Measurements from ENCODE around the gene MTA1. TPM values are rescaled to one million over a fixed set of nuclear protein-coding genes. Genes with fewer than 3 reads are reported as not detected.
A peak's percentile ranks its signal among the peaks of the same experiment; 100 is the strongest.

The MTA1 gene
- total RNA-seq, 1 donor from 2014 or later, result 192 TPM

DNA sequence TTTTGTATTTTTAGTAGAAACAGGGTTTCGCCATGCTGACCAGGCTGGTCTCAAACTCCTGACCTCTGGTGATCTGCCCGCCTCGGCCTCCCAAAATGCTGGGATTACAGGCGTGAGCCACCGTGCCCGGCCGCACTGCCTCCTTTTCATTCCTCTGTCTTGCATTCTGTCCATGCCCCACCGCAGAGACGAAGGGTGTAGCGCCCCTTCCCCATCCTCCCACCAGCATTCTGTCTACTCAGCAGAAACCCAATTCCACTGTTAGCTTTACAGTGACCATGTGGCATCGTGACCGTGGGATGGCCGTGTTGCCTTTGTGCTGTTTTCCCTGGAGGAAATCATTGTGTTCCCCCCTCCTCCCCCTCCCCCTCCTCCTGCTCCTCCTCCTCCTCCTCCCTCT is 11.0 kb upstream of the MTA1 start:
- Histone ChIP-seq H3K4me1 (peaks cover 19% of the 10 kb centered on the region), H3K4me3 (no peak overlapping the region), H3K9me3 (replicated peaks) (peaks cover 18% of the 10 kb centered on the region), H3K27me3 (ENCODE audit: low read depth) (peaks cover 32% of the 10 kb centered on the region), H3K36me3 (no peaks in the 10 kb centered on the region), H3K27ac (replicated peaks) (no peak overlapping the region)
- DNase-seq, result no peak
- intact Hi-C loops (cut with micrococcal nuclease), result no loop called here
- TF ChIP-seq, protein P1, sequence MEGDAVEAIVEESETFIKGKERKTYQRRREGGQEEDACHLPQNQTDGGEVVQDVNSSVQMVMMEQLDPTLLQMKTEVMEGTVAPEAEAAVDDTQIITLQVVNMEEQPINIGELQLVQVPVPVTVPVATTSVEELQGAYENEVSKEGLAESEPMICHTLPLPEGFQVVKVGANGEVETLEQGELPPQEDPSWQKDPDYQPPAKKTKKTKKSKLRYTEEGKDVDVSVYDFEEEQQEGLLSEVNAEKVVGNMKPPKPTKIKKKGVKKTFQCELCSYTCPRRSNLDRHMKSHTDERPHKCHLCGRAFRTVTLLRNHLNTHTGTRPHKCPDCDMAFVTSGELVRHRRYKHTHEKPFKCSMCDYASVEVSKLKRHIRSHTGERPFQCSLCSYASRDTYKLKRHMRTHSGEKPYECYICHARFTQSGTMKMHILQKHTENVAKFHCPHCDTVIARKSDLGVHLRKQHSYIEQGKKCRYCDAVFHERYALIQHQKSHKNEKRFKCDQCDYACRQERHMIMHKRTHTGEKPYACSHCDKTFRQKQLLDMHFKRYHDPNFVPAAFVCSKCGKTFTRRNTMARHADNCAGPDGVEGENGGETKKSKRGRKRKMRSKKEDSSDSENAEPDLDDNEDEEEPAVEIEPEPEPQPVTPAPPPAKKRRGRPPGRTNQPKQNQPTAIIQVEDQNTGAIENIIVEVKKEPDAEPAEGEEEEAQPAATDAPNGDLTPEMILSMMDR (IDR thresholded peaks at IDR 0.05; ENCODE audit: borderline replicate concordance), result no peak

DNA sequence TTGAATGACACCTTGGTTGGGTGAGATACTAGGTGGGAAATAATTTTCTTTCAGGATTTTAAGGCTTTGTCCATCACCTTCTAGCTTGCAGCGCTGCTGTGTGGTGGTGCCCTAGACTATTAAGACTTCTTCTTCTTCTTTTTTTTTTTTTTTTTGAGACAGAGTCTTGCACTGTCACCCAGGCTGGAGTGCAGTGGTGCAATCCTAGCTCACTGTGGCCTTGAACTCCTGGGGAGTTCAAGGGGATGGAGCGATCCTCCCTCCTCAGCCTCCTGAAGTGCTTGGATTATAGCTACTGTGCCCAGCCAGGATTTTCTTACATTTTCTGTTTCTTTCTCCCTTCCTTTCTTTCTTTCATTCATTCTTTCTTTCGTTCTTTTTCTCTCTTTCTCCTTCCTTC is 10.3 kb upstream of the MTA1 start:
- Histone ChIP-seq H3K4me1 (peaks cover 25% of the 10 kb centered on the region), H3K9me3 (replicated peaks) (peaks cover 10% of the 10 kb centered on the region), H3K27ac (replicated peaks) (no peak overlapping the region), H3K27me3 (ENCODE audit: low read depth) (peaks cover 32% of the 10 kb centered on the region), H3K36me3 (no peaks in the 10 kb centered on the region), H3K4me3 (no peak overlapping the region)
- intact Hi-C loops (cut with micrococcal nuclease), result no loop called here
- no peak for DNase-seq
- TF ChIP-seq, protein P1 (IDR thresholded peaks at IDR 0.05; ENCODE audit: borderline replicate concordance), result no peak

DNA sequence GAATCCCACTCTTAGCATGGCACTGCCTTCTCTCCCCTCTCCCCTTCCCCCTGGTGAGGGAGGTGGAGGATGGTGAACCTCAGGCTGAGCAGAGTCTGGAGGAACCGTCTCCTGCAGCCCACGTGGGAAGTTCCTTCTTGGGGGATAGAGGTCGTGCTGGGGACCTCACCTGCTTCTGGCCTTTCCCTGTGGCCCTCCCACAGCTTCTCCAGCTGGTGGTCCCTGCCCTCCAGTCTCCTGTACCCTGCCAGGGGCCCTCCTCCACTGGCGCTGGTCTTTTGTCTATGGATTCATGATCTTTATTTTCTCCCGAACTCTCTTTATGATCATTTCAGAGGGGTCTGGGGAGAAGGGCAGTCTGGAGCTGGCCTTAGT is 9.0 kb upstream of the MTA1 start:
- Histone ChIP-seq H3K27me3 (ENCODE audit: low read depth) (peaks cover 32% of the 10 kb centered on the region), H3K36me3 (no peaks in the 10 kb centered on the region), H3K27ac (replicated peaks) (no peak overlapping the region), H3K4me3 (peak overlapping the region; percentile 60), H3K4me1 (peaks cover 37% of the 10 kb centered on the region), H3K9me3 (replicated peaks) (no peaks in the 10 kb centered on the region)
- intact Hi-C loops (cut with micrococcal nuclease), result no loop called here
- DNase-seq, result no peak
- TF ChIP-seq, protein P1 (IDR thresholded peaks at IDR 0.05; ENCODE audit: borderline replicate concordance), result no peak

DNA sequence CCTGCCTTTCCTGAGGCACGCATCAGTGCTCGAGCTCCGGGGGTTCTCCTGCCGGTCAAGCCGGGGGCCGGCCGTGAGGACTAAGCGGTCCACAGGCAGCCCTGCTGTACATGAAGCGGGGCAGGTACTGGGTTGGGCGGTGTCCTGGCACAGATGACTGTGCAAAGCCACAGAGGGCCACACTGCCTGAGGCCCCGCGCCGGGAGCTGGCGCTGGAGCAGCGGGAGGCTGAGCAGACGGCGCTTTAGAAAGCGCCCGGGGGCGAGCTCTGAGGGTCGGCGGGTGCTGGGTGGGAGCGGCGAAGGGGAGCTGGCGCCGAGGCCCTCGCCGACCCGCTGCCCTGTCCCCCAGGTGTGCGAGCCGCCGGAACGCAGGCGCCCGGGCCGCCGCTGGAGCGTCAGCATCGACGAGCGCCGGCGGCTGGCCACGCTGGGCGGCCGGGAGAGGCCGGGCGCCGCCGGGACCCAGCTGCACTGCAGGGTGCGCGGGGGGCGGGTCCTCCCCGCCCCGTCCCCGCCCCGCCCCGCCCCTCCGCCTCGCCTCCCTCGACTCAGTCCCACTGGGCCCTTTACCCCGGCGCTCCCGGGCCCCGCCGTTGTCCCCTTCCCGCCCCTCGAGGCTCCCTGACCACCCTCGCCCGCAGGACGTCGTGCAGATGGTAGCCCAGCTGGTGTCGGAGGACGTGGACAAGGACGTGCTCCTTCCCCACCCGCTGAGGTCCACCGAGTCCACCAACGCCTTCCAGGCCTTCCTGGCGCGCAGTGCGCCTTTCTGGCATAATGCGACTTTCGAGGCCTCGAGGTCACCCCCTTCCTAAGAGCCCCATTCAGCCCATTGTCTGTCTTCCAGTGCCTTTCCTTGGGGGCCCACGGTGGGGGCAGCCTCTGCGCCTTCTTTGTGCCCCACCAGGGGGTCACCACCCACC is 8.3 kb upstream of the MTA1 start:
- DNase-seq, result peak; percentile 38
- Histone ChIP-seq H3K4me1 (peaks cover 41% of the 10 kb centered on the region), H3K27ac (replicated peaks) (no peak overlapping the region), H3K4me3 (peak overlapping the region; percentile 60), H3K36me3 (no peaks in the 10 kb centered on the region), H3K27me3 (ENCODE audit: low read depth) (peaks cover 32% of the 10 kb centered on the region), H3K9me3 (replicated peaks) (no peaks in the 10 kb centered on the region)
- intact Hi-C loops (cut with micrococcal nuclease), result no loop called here
- TF ChIP-seq, protein P1 (IDR thresholded peaks at IDR 0.05; ENCODE audit: borderline replicate concordance), result no peak

DNA sequence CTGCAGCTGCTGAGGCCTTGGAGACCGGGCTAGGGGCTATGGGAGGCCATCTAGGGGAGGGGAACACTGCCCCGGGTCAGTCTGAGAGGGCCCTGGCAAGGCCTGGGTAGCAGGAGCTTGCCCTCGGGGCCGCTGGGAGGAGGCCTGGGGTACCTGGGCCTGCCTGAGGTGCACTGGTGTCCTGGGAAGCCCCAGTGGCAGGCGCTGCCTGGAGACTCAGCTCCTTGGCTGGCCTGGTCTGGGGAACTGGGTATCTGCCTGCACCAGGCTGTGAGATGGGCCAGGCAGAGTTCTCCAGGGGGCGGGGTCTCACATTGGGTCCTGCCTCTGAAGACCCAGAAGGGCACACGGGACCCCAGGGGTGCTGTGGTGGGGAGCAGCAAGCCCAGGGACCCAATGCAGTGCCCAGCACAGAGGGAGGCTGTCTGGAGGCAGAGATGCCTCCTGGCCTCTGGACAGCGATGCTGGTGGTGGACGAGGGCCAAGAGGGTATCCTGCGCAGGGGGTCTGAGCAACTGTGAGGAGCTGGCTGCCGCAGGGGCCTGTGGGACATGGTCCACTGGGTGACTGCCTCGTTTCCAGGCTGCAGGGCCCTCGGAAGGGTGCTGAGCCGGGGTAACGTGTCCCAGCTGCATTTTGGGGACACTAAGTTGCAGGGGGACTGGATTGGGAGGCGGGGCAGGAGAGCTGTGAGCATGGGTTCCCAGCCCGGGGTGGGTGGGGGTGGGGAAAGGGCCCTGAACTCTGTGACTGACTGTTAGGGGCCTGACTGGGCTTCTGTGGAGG is 7.4 kb upstream of the MTA1 start:
- Histone ChIP-seq H3K36me3 (no peaks in the 10 kb centered on the region), H3K4me1 (peaks cover 41% of the 10 kb centered on the region), H3K9me3 (replicated peaks) (no peaks in the 10 kb centered on the region), H3K27ac (replicated peaks) (no peak overlapping the region), H3K27me3 (ENCODE audit: low read depth) (peaks cover 32% of the 10 kb centered on the region), H3K4me3 (peak overlapping the region; percentile 60)
- DNase-seq, result no peak
- intact Hi-C loops (cut with micrococcal nuclease), result no loop called here
- TF ChIP-seq, protein P1 (IDR thresholded peaks at IDR 0.05; ENCODE audit: borderline replicate concordance), result no peak

Data from left ventricle myocardium inferior (tissue), 1 donor.